CD14-positive monocyte (primary cell): Measurements from ENCODE around the gene AADACL4. TPM values are rescaled to one million over a fixed set of nuclear protein-coding genes. Genes with fewer than 3 reads are reported as not detected.

ENCODE experiments used
- DNase-seq, 3 donors: peaks; one replicate each; pipeline ENCODE4 v3.0.0-alpha.2; 2011 to 2022
- H2AFZ ChIP-seq: 2 replicates; pipeline ENCODE4 v1.6.0; 2012; ENCODE audit warnings: mild to moderate bottlenecking, low read depth, low read length, inconsistent platforms; ENCODE audit not compliant: insufficient read depth, poor library complexity, severe bottlenecking
- H3K27ac ChIP-seq, 2 donors: 1 replicate in 1 of 2; 2 replicates in 1 of 2; pipeline ENCODE4 v1.5.1; 2012 to 2013; ENCODE audit warnings: low read length in 2 of 2, control low read depth in 1 of 2, inconsistent platforms in 1 of 2, low read depth in 1 of 2, mild to moderate bottlenecking in 1 of 2
- H3K27me3 ChIP-seq, 2 donors: one replicate each; pipeline versions ENCODE4 v1.6.0 to v1.6.1; 2011 to 2013; ENCODE audit warnings: low read length in 2 of 2; ENCODE audit not compliant: control insufficient read depth in 2 of 2, insufficient read depth in 2 of 2
- H3K36me3 ChIP-seq, 2 donors: replicated peaks in 1 of 2; 1 replicate in 1 of 2; 2 replicates in 1 of 2; pipeline versions ENCODE4 v1.5.1 to v1.6.1; 2012 to 2013; ENCODE audit warnings: low read length in 2 of 2, control low read depth in 1 of 2, inconsistent platforms in 1 of 2, mild to moderate bottlenecking in 1 of 2; ENCODE audit not compliant: insufficient read depth in 2 of 2, control insufficient read depth in 1 of 2
- H3K4me1 ChIP-seq, 2 donors: 1 replicate in 1 of 2; 2 replicates in 1 of 2; pipeline versions ENCODE4 v1.5.1 to v1.6.1; 2012 to 2013; ENCODE audit warnings: low read length in 2 of 2, control low read depth in 1 of 2, inconsistent platforms in 1 of 2, mild to moderate bottlenecking in 1 of 2, moderate library complexity in 1 of 2; ENCODE audit not compliant: insufficient read depth in 2 of 2, control insufficient read depth in 1 of 2
- H3K4me2 ChIP-seq: replicated peaks from 2 replicates; pipeline ENCODE3; 2012; ENCODE audit warnings: low read length, moderate library complexity, mild to moderate bottlenecking; ENCODE audit not compliant: poor library complexity, severe bottlenecking; ENCODE audit errors: extremely low read depth
- H3K4me3 ChIP-seq, 3 experiments: fragments of 200-600 bp in 1 of 3; sonication (generic) in 1 of 3; replicated peaks in 1 of 3; 1 replicate in 2 of 3; 2 replicates in 1 of 3; pipeline ENCODE4 v1.5.1; 2011 to 2013; ENCODE audit warnings: low read length in 3 of 3, mild to moderate bottlenecking in 3 of 3, control low read depth in 2 of 3, low read depth in 2 of 3, inconsistent platforms in 1 of 3, moderate library complexity in 1 of 3
- H3K79me2 ChIP-seq: 2 replicates; pipeline ENCODE4 v1.6.0; 2012; ENCODE audit warnings: mild to moderate bottlenecking, control low read depth, inconsistent platforms, low read length, moderate library complexity; ENCODE audit not compliant: insufficient read depth
- H3K9ac ChIP-seq: 2 replicates; pipeline ENCODE4 v1.6.0; 2017; ENCODE audit warnings: low read length, mild to moderate bottlenecking; ENCODE audit not compliant: insufficient read depth, poor library complexity, severe bottlenecking
- H3K9me3 ChIP-seq, 2 donors: replicated peaks in 1 of 2; 1 replicate in 1 of 2; 2 replicates in 1 of 2; pipeline versions ENCODE4 v1.5.1 to v1.6.1; 2012 to 2013; ENCODE audit warnings: low read length in 2 of 2, control low read depth in 1 of 2; ENCODE audit not compliant: control insufficient read depth in 1 of 2, insufficient read depth in 1 of 2
- H4K20me1 ChIP-seq: 2 replicates; pipeline ENCODE4 v1.6.0; 2012; ENCODE audit warnings: mild to moderate bottlenecking, low read length, control low read depth, moderate library complexity; ENCODE audit not compliant: insufficient read depth
- H3K27ac Mint-ChIP-seq, 7 donors: one replicate each; pipeline ENCODE4 v1.8.0; 2020; ENCODE audit warnings: mild to moderate bottlenecking in 7 of 7, mixed read lengths in 7 of 7, moderate library complexity in 6 of 7, inconsistent platforms in 2 of 7
- H3K27me3 Mint-ChIP-seq, 3 donors: one replicate each; pipeline ENCODE4 v1.8.0; 2021 to 2022; ENCODE audit warnings: low read depth in 3 of 3, mild to moderate bottlenecking in 3 of 3, mixed read lengths in 3 of 3, moderate library complexity in 3 of 3, inconsistent platforms in 1 of 3
- H3K36me3 Mint-ChIP-seq, 2 donors: one replicate each; pipeline ENCODE4 v1.8.0; 2020; ENCODE audit warnings: mixed read lengths in 2 of 2, inconsistent platforms in 1 of 2, mild to moderate bottlenecking in 1 of 2
- H3K4me1 Mint-ChIP-seq: one replicate; pipeline ENCODE4 v1.8.0; 2020; ENCODE audit warnings: mild to moderate bottlenecking, mixed read lengths
- H3K4me3 Mint-ChIP-seq, 2 donors: one replicate each; pipeline ENCODE4 v1.8.0; 2020; ENCODE audit warnings: mild to moderate bottlenecking in 2 of 2, mixed read lengths in 2 of 2, moderate library complexity in 1 of 2
- H3K9me3 Mint-ChIP-seq, 7 donors: one replicate each; pipeline ENCODE4 v1.8.0; 2020 to 2022; ENCODE audit warnings: mixed read lengths in 7 of 7, mild to moderate bottlenecking in 6 of 7, moderate library complexity in 6 of 7, inconsistent platforms in 2 of 7
- CTCF ChIP-seq: fragments of 200-600 bp; IDR thresholded peaks from one replicate; pipeline ENCODE4 v1.8.0; 2022; ENCODE audit warnings: antibody characterized with exemption, mild to moderate bottlenecking
- WGBS: methylation state at CpG from one replicate; pipeline ENCODE4 v1.1.5; 2013; ENCODE audit warnings: missing lambda C conversion rate; ENCODE audit not compliant: insufficient coverage; 5-methylcytosine and 5-hydroxymethylcytosine counted together
- intact Hi-C, 2 donors: fragments of 100-400 bp; cut with micrococcal nuclease; formaldehyde crosslinking; loops; one replicate each; pipeline versions ENCODE4 v1.15.0 to v1.15.1; 2023
- polyA plus RNA-seq, 3 donors: library from polyadenylated mRNA; depleted of rRNA in 1 of 3; unstranded in 2 of 3; stranded (reverse) in 1 of 3; fragments of 300-500 nt in 2 of 3; fragments of >200 nt in 1 of 3; fragmentation: Illumina TruSeq in 2 of 3; gene quantifications; 1 replicate in 2 of 3; 2 replicates in 1 of 3; pipeline ENCODE4 v1.2.3, GENCODE V29; 2012 to 2021

AADACL4 gene
- polyA plus RNA-seq, 3 donors: not detected

GRCh38 chr1:12600335-12600734 lies 43.5 kb upstream of the AADACL4 start:
- Histone ChIP-seq H3K27ac (no peak overlapping the region), H2AFZ (no peak overlapping the region), H3K9me3 (no peaks in the 10 kb centered on the region), H3K36me3 (no peaks in the 10 kb centered on the region), H4K20me1 (no peaks in the 10 kb centered on the region), H3K79me2 (no peaks in the 10 kb centered on the region), H3K9ac (no peak overlapping the region), H3K4me3 (no peak overlapping the region), H3K4me1 (peaks cover 68 to 72% of the 10 kb centered on the region in 2 donors), H3K4me2 (no peak overlapping the region), H3K27me3 (peaks cover 0 to 2% of the 10 kb centered on the region in 2 donors)
- Mint-ChIP-seq H3K27ac (peak overlapping the region in 3 of 7 donors; percentile 34 to 60 (median 40)), H3K4me3 (no peak overlapping the region), H3K36me3 (peaks cover 0 to 5% of the 10 kb centered on the region in 2 donors), H3K9me3 (peaks cover 0 to 2% (median 0%) of the 10 kb centered on the region in 7 donors), H3K27me3 (peaks cover 21 to 46% (median 33%) of the 10 kb centered on the region in 3 donors), H3K4me1 (peaks cover 66% of the 10 kb centered on the region)
- WGBS: 63% methylated on average over 5 of the region's 7 CpGs
- intact Hi-C loops: no loop called here
- no peak for DNase-seq
- no peak for TF ChIP-seq CTCF

GRCh38 chr1:12600880-12601633 lies 42.8 kb upstream of the AADACL4 start:
- H3K4me3 Mint-ChIP-seq: peak overlapping the region in 1 of 2 donors; percentile 26
- intact Hi-C loops: no loop called here
- H3K4me2 ChIP-seq: peak overlapping the region; percentile 28

More at GRCh38 chr1:12600880-12601633, 42.8 kb upstream of the AADACL4 start:
- peaks cover 60 to 65% of the 10 kb centered on the region in 2 donors for H3K4me1 ChIP-seq
- TF ChIP-seq CTCF: peak; percentile 69
- H3K4me3 ChIP-seq: no peak overlapping the region
- peaks cover 0 to 2% of the 10 kb centered on the region in 2 donors for H3K27me3 ChIP-seq
- H3K36me3 Mint-ChIP-seq: peaks cover 0 to 5% of the 10 kb centered on the region in 2 donors
- H3K4me1 Mint-ChIP-seq: peaks cover 66% of the 10 kb centered on the region
- no peaks in the 10 kb centered on the region for H4K20me1 ChIP-seq
- no peak overlapping the region for H2AFZ ChIP-seq
- 56% methylated on average over 7 of the region's 9 CpGs for WGBS
- H3K9me3 ChIP-seq: no peaks in the 10 kb centered on the region
- H3K36me3 ChIP-seq: no peaks in the 10 kb centered on the region
- H3K27me3 Mint-ChIP-seq: peaks cover 21 to 41% (median 29%) of the 10 kb centered on the region in 3 donors
- H3K9ac ChIP-seq: no peak overlapping the region
- peaks cover 0 to 2% (median 0%) of the 10 kb centered on the region in 7 donors for H3K9me3 Mint-ChIP-seq
- DNase-seq: peak in 1 of 3 donors; percentile 50
- peak overlapping the region in 3 of 7 donors; percentile 30 to 90 (median 78) for H3K27ac Mint-ChIP-seq
- H3K79me2 ChIP-seq: no peaks in the 10 kb centered on the region
- H3K27ac ChIP-seq: no peak overlapping the region
